Activated T-cell treated with anti-CD3 and anti-CD28 coated beads for 4 hours (primary cell): ENCODE results near the gene MAPK11.

Experiments used
- DNase-seq: peaks from one replicate; pipeline ENCODE4 v3.0.0-alpha.2; 2020

MAPK11 gene

GRCh38 chr22:50221410-50222300 is 48.5 kb downstream of the MAPK11 start:
- no peak for DNase-seq

GRCh38 chr22:50220603-50221409 is 49.4 kb downstream of the MAPK11 start:
- DNase-seq = no peak

GRCh38 chr22:50219800-50220602 is 50.2 kb downstream of the MAPK11 start:
- no peak for DNase-seq

GRCh38 chr22:50218996-50219727 is 51.0 kb downstream of the MAPK11 start:
- no peak for DNase-seq

- no peak for DNase-seq
Observed at GRCh38 chr22:50218153-50218995, 51.8 kb downstream of the MAPK11 start.

GRCh38 chr22:50217543-50218152 is 52.5 kb downstream of the MAPK11 start:
- DNase-seq = no peak

GRCh38 chr22:50216684-50217520 is 53.3 kb downstream of the MAPK11 start:
- DNase-seq = no peak

- DNase-seq = no peak
Observed at GRCh38 chr22:50216055-50216683, 54.0 kb downstream of the MAPK11 start.

GRCh38 chr22:50215297-50216054 is 54.7 kb downstream of the MAPK11 start:
- DNase-seq = no peak
